Activated T-cell treated with anti-CD3 and anti-CD28 coated beads for 48 hours (primary cell): ENCODE results near the gene HTR3B.

ENCODE experiments used
- DNase-seq: peaks from one replicate; pipeline ENCODE4 v3.0.0-alpha.2; 2020; ENCODE audit warnings: low read depth

HTR3B gene

GRCh38 chr11:113947994-113948393 is 43.4 kb downstream of the HTR3B start:
- DNase-seq: no peak

GRCh38 chr11:113949891-113950290 is 45.3 kb downstream of the HTR3B start:
- no peak for DNase-seq

- no peak for DNase-seq
These were observed 46.9 kb downstream of the HTR3B start for GRCh38 chr11:113951537-113951936.

- no peak for DNase-seq
These were observed 47.5 kb downstream of the HTR3B start for GRCh38 chr11:113952070-113952469.

- no peak for DNase-seq
These were observed 48.0 kb downstream of the HTR3B start for GRCh38 chr11:113952588-113952987.

GRCh38 chr11:113954235-113954634 is 49.6 kb downstream of the HTR3B start:
- no peak for DNase-seq

- no peak for DNase-seq
These were observed 52.4 kb downstream of the HTR3B start for GRCh38 chr11:113956986-113957385.

GRCh38 chr11:113960702-113961330 is 56.2 kb downstream of the HTR3B start:
- DNase-seq: no peak

- no peak for DNase-seq
These were observed 62.8 kb downstream of the HTR3B start for GRCh38 chr11:113967361-113967760.

GRCh38 chr11:113971506-113972195 is 67.1 kb downstream of the HTR3B start:
- no peak for DNase-seq

- no peak for DNase-seq
These were observed 70.3 kb downstream of the HTR3B start, which contains the start of gene HTR3A for GRCh38 chr11:113974741-113975470. Gene HTR3A (plus strand): TSS chr11:113975108. CDS start chr11:113975326, 218 bp downstream.

- DNase-seq: no peak
These were observed 72.5 kb downstream of the HTR3B start for GRCh38 chr11:113977071-113977490.

GRCh38 chr11:113977701-113978100 is 73.1 kb downstream of the HTR3B start:
- DNase-seq: no peak

- DNase-seq: no peak
These were observed 74.8 kb downstream of the HTR3B start for GRCh38 chr11:113979431-113979830.

- no peak for DNase-seq
These were observed 76.2 kb downstream of the HTR3B start for GRCh38 chr11:113980785-113981184.

GRCh38 chr11:113982306-113982705 is 77.7 kb downstream of the HTR3B start:
- no peak for DNase-seq

- no peak for DNase-seq
These were observed 80.2 kb downstream of the HTR3B start for GRCh38 chr11:113984781-113985180.

GRCh38 chr11:113985906-113986305 is 81.3 kb downstream of the HTR3B start:
- no peak for DNase-seq

GRCh38 chr11:113986351-113987140 is 82.0 kb downstream of the HTR3B start:
- no peak for DNase-seq

- DNase-seq: no peak
These were observed 84.8 kb downstream of the HTR3B start for GRCh38 chr11:113989381-113989780.

GRCh38 chr11:113989916-113990315 is 85.3 kb downstream of the HTR3B start:
- DNase-seq: no peak

- no peak for DNase-seq
These were observed 86.6 kb downstream of the HTR3B start for GRCh38 chr11:113991170-113991569.
